ENCODE results near the gene NDUFS5.
"Not testable (repeated sequence)": the region's sequence is repeated elsewhere in the genome, so short reads cannot be mapped to it uniquely, and the experiment has no call there.

Gene NDUFS5

GRCh38 chr1:39026051-39026865, at the start of gene NDUFS5:
Gene NDUFS5 (plus strand): TSS chr1:39026350. CDS start chr1:39028725, 2,375 bp downstream.
- DNase-seq: peak; percentile 77

DNA sequence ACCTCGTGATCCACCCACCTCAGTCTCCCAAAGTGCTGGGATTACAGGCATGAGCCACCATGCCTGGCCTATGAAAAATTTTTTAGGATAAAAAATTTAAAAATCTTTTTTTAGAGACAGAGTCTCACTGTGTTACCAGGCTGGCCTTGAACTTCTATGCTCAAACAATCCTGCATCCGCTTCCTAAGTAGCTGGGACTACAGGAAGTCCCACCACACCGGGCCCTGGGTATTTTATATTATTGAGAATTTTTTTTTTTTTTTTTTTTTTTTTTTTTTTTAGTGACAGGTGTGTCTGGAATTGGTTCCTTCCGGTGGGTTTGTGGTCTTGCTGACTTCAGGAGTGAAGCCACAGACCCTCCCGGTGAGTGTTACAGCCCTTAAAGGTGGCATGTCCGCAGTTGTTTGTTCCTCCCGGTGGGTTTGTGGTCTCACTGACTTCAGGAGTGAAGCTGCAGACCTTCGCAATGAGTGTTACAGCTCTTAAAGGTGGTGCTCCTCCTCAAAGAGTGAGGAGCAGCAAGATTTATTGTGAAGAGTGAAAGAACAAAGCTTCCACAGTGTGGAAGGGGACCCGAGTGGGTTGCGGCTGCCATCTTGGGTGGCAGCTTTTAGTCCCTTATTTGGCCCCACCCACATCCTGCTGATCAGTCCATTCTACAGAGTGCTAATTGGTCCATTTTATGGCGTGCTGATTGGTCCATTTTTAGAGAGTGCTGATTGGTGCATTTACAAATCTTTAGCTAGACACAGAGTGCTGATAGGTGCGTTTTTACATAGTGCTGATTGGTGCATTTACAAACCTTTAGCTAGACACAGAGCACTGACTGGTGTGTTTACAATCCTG, 48.5 kb upstream of the NDUFS5 start:
- DNase-seq: not testable (repeated sequence)

DNA sequence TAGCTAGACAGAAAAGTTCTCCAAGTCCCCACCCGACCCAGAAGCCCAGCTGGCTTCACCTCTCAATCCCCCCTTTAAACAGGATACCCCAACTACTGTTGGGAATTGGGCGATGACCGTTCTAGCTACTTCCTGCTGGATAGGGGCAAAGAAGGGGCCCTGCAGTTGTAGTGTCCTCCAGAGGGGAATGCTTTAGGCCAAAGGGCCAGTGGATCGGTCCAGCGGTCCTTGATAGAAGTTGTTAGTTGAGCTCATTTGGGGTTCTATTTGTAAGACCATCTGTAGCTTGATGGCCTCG, 48.0 kb upstream of the NDUFS5 start:
- DNase-seq: not testable (repeated sequence)

- not testable (repeated sequence) for DNase-seq
Observed at GRCh38 chr1:38979380-38979779, 46.8 kb upstream of the NDUFS5 start.

DNA sequence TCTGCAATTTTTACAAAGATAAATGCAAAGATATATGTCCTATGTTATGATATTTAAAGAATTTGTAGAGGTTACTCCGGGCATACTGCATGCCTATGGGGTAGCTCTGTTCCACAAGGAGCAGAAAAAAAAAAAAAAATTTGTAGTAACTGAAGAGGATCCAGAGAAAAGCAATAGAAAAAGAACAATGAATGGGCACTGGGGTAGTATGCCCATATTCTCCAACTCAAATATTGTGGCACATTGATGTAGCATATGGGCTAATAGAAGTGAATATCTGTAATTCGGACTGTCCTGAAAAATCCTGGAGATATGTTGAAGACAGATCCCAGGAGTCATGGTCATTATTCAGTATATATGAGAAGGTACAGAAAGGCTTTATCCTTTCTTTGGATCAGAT, 36.2 kb upstream of the NDUFS5 start:
- no peak for DNase-seq

DNA sequence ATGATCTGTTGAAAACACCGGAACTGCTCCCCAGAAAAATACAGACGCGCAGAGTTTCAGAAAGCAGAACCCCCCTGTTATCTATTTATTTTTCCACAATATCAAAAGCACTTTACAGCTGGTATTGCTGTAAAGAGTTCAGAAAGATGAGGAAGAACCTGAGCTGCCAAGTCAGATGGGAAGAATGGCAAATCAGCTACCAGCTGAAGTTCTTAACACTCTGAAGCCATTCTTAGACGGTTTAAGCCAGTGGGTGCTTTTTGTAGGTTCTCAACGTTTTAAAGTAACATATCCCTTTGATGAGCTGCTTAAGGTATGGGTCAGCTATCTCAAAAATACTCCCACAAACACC, 35.8 kb upstream of the NDUFS5 start:
- DNase-seq: no peak

- peak; percentile 84 for DNase-seq
Observed at GRCh38 chr1:38990738-38991637, 35.2 kb upstream of the NDUFS5 start, which contains the start of gene AKIRIN1. Gene AKIRIN1 (plus strand): TSS chr1:38991276. CDS start chr1:38991381, 105 bp downstream.

- DNase-seq: no peak
Observed at GRCh38 chr1:38991638-38992411, 34.3 kb upstream of the NDUFS5 start.

GRCh38 chr1:38992412-38993111, 33.6 kb upstream of the NDUFS5 start:
- DNase-seq: no peak

DNA sequence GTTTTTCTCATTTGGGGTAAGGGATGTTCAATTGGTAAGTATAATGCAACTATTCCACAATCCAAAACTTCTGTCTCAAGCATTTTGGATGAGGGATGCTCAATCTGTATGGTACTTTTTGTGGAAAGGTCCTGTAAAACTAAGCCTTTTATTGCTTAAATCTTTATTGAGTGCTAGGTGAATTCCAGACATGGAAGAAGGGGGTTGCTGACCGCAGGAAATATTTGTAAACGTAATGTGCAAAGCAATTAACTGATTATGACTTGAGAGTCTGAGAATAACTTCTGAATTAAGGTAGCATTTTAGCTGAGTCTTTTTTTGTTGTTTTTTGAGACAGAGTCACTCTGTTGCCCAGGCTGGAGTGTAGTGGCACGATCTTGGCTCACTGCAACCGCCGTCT, 32.0 kb upstream of the NDUFS5 start:
- no peak for DNase-seq

DNA sequence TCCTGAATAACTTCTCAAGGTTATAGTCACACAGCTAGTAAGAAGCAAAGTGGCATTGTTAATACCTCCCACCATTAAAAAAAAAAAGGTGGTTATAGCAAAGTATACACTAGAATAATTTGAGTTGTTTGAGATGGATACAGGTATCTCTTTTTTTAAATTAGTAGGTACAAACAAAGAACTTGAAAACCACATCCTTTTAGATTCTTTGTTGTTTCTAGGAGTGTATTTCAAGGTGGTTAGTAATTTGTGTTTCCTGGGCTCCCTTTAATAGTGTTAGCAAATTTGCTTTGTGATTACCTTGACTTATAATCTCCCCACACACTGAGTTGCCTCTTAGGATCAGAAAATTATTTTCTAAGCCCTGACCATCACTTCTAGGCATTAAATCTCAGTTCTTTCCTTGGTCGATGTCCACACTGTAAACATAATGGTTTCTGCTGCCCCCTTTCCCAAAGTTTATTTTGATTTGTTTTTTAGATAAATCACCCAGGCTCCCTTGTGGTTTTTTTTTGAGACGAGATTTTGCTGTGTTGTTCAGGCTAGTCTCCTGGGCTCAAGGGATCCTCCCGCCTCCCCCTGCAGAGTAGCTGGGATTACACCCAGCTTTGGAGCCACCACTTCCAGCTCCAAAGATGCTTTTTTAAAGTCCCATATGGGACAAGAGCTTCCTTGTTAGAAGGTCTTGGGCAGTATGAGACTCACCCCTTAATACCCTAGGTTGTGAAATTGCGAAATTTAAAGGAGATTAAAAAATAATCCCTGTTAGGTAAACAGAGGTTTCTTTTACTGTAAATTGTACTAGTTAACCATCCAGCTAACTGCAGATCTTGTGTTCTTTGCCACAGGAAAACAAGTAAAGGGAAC, 28.9 kb upstream of the NDUFS5 start:
- no peak for DNase-seq

DNA sequence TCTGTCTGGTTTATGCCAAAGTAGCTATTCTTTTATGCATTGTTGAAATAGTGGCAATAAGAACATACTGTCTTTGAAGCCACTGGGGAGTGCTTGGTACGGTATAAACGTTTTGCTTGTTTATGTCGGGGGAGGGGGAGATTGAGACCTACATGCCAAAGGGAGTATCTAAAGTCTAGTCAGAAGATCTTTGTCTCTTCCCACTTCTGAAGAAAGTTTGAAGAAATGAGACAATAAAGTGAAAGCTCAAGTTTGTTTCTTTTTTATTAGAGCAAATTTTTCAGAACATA, 28.3 kb upstream of the NDUFS5 start:
- no peak for DNase-seq

DNA sequence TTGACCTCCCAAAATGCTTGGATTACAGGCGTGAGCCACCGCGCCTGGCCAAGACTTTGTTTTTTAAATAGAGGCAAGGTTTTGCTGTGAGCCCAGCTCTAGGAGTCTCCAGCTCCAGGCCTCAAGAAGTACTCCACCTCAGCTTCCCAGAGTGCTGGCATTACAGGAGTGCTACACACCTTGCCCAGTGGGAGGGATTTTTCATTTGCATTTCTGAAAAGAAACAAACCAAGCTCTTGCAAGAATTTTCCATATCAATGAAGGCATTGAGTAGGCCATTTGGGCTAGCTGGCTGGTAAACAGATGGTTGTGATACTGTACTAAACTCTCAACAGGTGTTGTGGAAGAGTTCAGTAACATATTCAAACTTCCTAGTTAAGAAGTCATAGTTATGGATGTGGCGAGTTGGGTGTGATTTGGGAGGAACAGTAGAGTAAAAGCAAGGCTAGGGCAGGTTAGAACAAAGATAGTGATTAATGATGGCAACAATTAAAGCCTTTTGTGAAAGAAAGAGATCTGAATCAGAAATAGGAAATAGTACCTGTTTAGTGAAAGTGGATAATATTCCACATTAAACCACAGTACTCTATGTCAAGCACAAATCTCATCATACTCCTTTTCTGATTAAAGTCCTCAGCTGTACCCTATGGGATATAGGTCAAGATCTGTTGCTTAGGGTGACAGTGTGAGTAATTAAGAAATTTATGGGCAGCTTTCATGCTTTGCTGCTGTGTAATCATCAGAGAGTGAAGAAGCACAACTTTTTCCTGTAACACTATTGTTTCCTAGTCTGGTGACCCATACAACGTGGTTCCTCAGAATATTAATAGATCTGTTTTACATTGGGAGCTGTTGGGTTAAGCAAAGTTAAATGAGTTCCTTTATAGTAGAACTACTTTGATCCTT, 24.4 kb upstream of the NDUFS5 start:
- no peak for DNase-seq

GRCh38 chr1:39003281-39003680, 22.9 kb upstream of the NDUFS5 start:
- no peak for DNase-seq

GRCh38 chr1:39003794-39004193, 22.4 kb upstream of the NDUFS5 start:
- no peak for DNase-seq

GRCh38 chr1:39006287-39006686, 19.9 kb upstream of the NDUFS5 start:
- DNase-seq: no peak

DNA sequence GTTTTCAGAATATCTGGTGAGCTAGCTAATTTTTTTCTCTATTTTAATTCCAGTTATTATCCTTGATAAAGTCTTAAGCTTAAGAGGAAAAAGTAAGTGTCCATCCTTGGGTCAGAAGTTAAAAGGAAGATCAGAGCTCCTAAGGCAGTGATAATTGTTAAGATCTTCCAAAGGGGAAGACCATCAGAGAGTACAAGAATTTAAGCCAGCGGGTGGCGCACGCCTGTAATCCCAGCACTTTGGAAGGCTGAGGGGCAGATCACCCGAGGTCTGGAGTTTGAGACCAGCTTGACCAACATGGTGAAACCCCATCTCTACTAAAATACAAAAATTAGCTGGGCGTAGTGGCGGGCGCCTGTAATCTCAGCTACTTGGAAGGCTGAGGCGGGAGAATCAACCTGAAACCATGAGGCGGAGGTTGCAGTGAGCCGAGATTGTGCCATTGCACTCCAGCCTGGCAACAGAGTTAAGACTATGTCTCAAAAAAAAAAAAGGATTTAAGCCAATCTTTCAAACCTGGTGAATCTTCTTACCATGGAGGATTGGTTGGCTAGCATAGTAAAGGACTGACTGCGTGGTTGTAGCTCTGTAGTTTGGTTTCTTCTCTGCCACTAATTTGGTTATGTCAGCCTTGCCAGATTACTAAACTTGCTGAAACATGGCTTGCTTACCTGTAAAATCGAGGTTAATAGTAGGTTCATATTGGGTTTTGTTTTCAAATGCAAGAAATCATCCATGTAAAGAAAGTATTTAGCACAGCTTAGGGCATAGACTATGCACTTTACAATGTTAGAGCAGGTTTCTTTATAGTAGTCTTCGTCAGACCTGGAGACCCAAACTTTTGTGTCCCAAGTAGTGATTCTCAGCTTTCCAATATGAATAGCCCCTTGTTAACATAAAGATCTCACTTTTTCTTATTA, 19.2 kb upstream of the NDUFS5 start:
- no peak for DNase-seq

- DNase-seq: not testable (repeated sequence)
Observed at GRCh38 chr1:39014956-39015355, 11.2 kb upstream of the NDUFS5 start.
